Measurements from ENCODE around the gene EMC10. TPM values are rescaled to one million over a fixed set of nuclear protein-coding genes. Genes with fewer than 3 reads are reported as not detected.

EMC10 gene
- total and polyA plus RNA-seq, 10 of the 15 experiments (the other 5 are each of a cell fraction or from before 2014, with no cell fraction given): 2.5 to 77.3 (median 20.3) TPM

DNA sequence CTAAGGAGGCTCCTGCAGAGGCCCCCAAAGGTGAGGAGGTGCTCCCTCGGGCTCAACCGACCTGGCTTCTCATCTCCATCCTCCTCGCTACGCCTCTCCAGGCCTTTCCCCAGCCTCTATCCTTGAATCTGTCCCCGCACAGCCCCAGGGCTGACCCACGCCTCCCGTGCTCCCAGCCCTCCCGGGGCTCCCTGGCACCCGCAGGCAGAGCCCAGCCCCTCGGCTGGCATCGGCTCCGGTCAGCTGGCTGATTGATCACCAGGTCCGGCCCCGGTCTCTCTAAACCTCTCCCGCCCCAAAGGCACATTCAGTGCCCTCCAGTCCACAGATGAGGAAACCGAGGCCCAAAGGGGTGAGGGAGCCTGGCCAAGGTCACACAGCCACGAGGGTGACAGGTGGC lies 41.1 kb upstream of the EMC10 start:
- Histone ChIP-seq H3K4me3 (no peak overlapping the region), H2AFZ (ENCODE audit: control insufficient read depth, low read depth, low read length) (no peak overlapping the region), H4K20me1 (ENCODE audit: control insufficient read depth, insufficient read depth) (no peaks in the 10 kb centered on the region), H3K4me2 (ENCODE audit: control insufficient read depth, insufficient read depth) (no peak overlapping the region), H3K27ac (ENCODE audit: control insufficient read depth, insufficient read depth) (no peak overlapping the region), H3K9me3 (replicated peaks; ENCODE audit: control insufficient read depth, insufficient read depth, low read length) (no peaks in the 10 kb centered on the region), H3K36me3 (ENCODE audit: control insufficient read depth in 2 of 2, insufficient read depth in 2 of 2, low read length in 1 of 2) (no peaks in the 10 kb centered on the region), H3K4me1 (ENCODE audit: control insufficient read depth, insufficient read depth, low read length) (peaks cover 32% of the 10 kb centered on the region), H3K27me3 (replicated peaks in 1 of 2; ENCODE audit: control insufficient read depth in 2 of 2, insufficient read depth in 2 of 2, low read length in 1 of 2) (peaks cover 0 to 4% of the 10 kb centered on the region in 2 experiments; a peak in 1 of 4 replicates), H3K9ac (ENCODE audit: control insufficient read depth, insufficient read depth, low read length) (no peak overlapping the region), H3K79me2 (ENCODE audit: control insufficient read depth, insufficient read depth, low read length) (no peaks in the 10 kb centered on the region)
- intact Hi-C loops (cut with micrococcal nuclease; ENCODE audit: unreplicated experiment): no loop called here
- POLR2A ChIA-PET: interaction anchor here (0.6 kb wide), 1 partner anchor 103 kb away, joined by 4 read pairs; no protein-coding TSS in a partner anchor
- in situ Hi-C loops (cut with MboI): no loop called here
- CTCF ChIA-PET: no interaction called here
- DNase-seq (ENCODE audit: low read depth, low spot score): no peak
- ATAC-seq: no peak
- RAD21 ChIA-PET (ENCODE audit: unreplicated experiment): no interaction called here
- BruUV-seq (replicated peaks): no TSS peak
- SMC1A ChIA-PET (ENCODE audit: uncharacterized antibody, unreplicated experiment): no interaction called here
- 78% methylated on average over 17 of the region's 17 CpGs for WGBS (ENCODE audit: insufficient coverage, insufficient replicate concordance, low lambda C conversion rate, missing lambda C conversion rate)
- FAIRE-seq: no peak
- TF ChIP-seq NR2C2 (IDR thresholded peaks at IDR 0.05; ENCODE audit: borderline replicate concordance, control insufficient read depth, insufficient read length, low read depth): no peak
- TF ChIP-seq ESRRA (IDR thresholded peaks at IDR 0.05; ENCODE audit: low read length): no peak
- TF ChIP-seq TCF12 (IDR thresholded peaks at IDR 0.05; ENCODE audit: low read depth, low read length): no peak
- TF ChIP-seq SP1 (IDR thresholded peaks at IDR 0.05; ENCODE audit: low read depth, low read length): no peak
- no peak for TF ChIP-seq RAD51 (IDR thresholded peaks at IDR 0.05)
- TF ChIP-seq ZNF592 (IDR thresholded peaks at IDR 0.05): no peak
- TF ChIP-seq E2F8 (IDR thresholded peaks at IDR 0.05; ENCODE audit: low read depth, partially characterized antibody): no peak
- no peak for TF ChIP-seq USF2 (IDR thresholded peaks at IDR 0.05; ENCODE audit: borderline replicate concordance, low read depth, low read length)
- no peak for TF ChIP-seq FOXM1 (IDR thresholded peaks at IDR 0.05; ENCODE audit: low read depth, low read length)
- TF ChIP-seq RB1 (IDR thresholded peaks at IDR 0.05; ENCODE audit: borderline replicate concordance): no peak
- no peak for TF ChIP-seq CBX3 (IDR thresholded peaks at IDR 0.05; ENCODE audit: borderline replicate concordance, low read depth)
- no peak for TF ChIP-seq ZNF384 (IDR thresholded peaks at IDR 0.05; ENCODE audit: borderline replicate concordance, low read depth, low read length)
- TF ChIP-seq ZNF687 (IDR thresholded peaks at IDR 0.05): no peak
